GM12878 (cell line): Measurements from ENCODE around the gene CDC5L. TPM values are rescaled to one million over a fixed set of nuclear protein-coding genes. Genes with fewer than 3 reads are reported as not detected.

Experiments
- BHLHE40 ChIP-seq, 2 experiments: fragments of 450-650 bp in 1 of 2; IDR thresholded peaks; 2 replicates each; pipeline ENCODE4 v1.6.1; 2011 to 2017; ENCODE audit warnings: low read depth in 2 of 2, borderline replicate concordance in 1 of 2, improper control_type of control experiment in 1 of 2, low read length in 1 of 2, mild to moderate bottlenecking in 1 of 2
- CBFB ChIP-seq: IDR thresholded peaks from 2 replicates; pipeline ENCODE4 v1.6.1; 2016; ENCODE audit warnings: antibody characterized with exemption, low read depth
- EED ChIP-seq: sonication (generic); IDR thresholded peaks from 2 replicates; pipeline ENCODE4 v1.6.1; 2016; ENCODE audit warnings: antibody characterized with exemption, low read depth
- FOXM1 ChIP-seq: IDR thresholded peaks from 2 replicates; pipeline ENCODE4 v1.6.1; 2012; ENCODE audit warnings: low read depth, mild to moderate bottlenecking, inconsistent platforms, low read length, moderate library complexity
- IRF4 ChIP-seq: IDR thresholded peaks from 2 replicates; pipeline ENCODE4 v1.6.1; 2011; ENCODE audit warnings: low read depth, low read length
- MEF2B ChIP-seq: fragments of 450-650 bp; IDR thresholded peaks from 2 replicates; pipeline ENCODE4 v1.6.1; 2018; ENCODE audit warnings: mild to moderate bottlenecking, moderate library complexity; ENCODE audit not compliant: partially characterized antibody, poor library complexity, severe bottlenecking
- NFYA ChIP-seq: IDR thresholded peaks from 2 replicates; pipeline ENCODE4 v1.6.1; 2011; ENCODE audit warnings: low read depth, mild to moderate bottlenecking, low read length, improper control_type of control experiment, borderline replicate concordance
- ZNF384 ChIP-seq: IDR thresholded peaks from 2 replicates; pipeline ENCODE4 v1.6.1; 2012; ENCODE audit warnings: low read depth, mild to moderate bottlenecking, low read length, improper control_type of control experiment, borderline replicate concordance
- polyA plus RNA-seq, 11 experiments: library from polyadenylated mRNA; depleted of rRNA in 4 of 11; unstranded in 6 of 11; stranded (reverse) in 5 of 11; fragments of >200 nt; fragmentation: Nextera tagmentation in 4 of 11; fragmentation: Illumina TruSeq in 1 of 11; extraction: Ambion mirVana in 4 of 11; extraction: Trizol in 1 of 11; gene quantifications; 1 replicate in 1 of 11; 2 replicates in 10 of 11; pipeline versions ENCODE4 v1.2.1 to v1.2.3, GENCODE V29; 2011 to 2016; ENCODE audit warnings: inconsistent platforms in 2 of 11, missing spikeins in 2 of 11, low read depth in 1 of 11
- total RNA-seq, 4 experiments: library from RNA; depleted of rRNA in 3 of 4; stranded (reverse); fragments of >200 nt in 3 of 4; fragmentation: Illumina TruSeq in 1 of 4; extraction: Trizol in 1 of 4; gene quantifications; 2 replicates each; pipeline versions ENCODE4 v1.2.1 to v1.2.3, GENCODE V29; 2013 to 2021
- TF ChIP-seq, protein P1 (sequence below): IDR thresholded peaks from 2 replicates; pipeline ENCODE4 v1.6.1; 2012; ENCODE audit warnings: mild to moderate bottlenecking, low read depth, low read length
- TF ChIP-seq, protein P2 (sequence below): fragments of 450-650 bp; IDR thresholded peaks from 2 replicates; pipeline ENCODE4 v1.6.1; 2017; ENCODE audit warnings: borderline replicate concordance
- TF ChIP-seq, protein P3 (sequence below): fragments of 450-650 bp; IDR thresholded peaks from 2 replicates; pipeline ENCODE4 v1.6.1; 2016; ENCODE audit warnings: mild to moderate bottlenecking, moderate library complexity, borderline replicate concordance
- TF ChIP-seq, protein P4 (sequence below): fragments of 450-650 bp; IDR thresholded peaks from 2 replicates; pipeline ENCODE4 v1.6.1; 2017; ENCODE audit warnings: mild to moderate bottlenecking, moderate library complexity
- TF ChIP-seq, protein P5 (sequence below): IDR thresholded peaks from 2 replicates; pipeline ENCODE4 v1.6.1; 2012; ENCODE audit warnings: low read depth, low read length, improper control_type of control experiment

The CDC5L gene
- total and polyA plus RNA-seq, 10 of the 15 experiments (the other 5 are each of a cell fraction or from before 2014, with no cell fraction given): 13.2 to 29.4 (median 18.8) TPM

DNA sequence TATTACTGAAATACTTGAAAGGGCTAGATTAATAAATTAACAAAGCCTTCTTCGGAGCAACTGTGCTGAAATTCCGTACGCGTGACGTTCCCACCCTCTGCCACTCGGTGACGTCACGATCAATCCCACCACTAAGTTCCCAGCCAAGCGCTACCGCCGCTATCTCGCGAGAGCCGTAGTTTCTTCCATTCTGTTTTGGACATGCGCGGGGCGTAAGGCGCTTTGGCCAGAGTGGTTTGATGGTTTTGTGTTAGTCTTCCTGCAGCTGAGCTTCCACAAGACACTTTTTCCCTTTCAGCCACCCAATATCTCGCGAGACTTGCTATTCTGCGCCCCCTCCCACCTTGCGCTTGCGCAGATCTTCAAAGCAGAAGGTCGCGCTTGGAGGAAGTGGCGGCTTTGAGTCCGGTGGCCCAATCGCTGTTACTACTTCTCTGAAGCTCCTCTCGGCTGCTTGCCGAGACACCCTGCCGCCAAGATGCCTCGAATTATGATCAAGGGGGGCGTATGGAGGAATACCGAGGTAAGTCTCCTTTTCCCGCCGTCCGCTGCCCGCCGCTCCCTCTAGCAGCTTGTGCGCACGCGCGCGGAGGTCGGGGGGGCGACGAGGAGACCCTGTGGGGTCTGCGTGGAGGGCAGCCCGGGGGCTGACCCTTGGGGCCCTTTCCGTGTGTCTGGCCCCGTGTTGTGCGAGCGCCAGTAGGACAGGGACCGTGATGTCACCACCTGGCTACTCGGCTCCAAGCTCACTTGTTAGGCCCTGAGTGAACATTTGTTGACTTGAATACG lies at the start of gene CDC5L (continued):
- TF ChIP-seq, protein P1, sequence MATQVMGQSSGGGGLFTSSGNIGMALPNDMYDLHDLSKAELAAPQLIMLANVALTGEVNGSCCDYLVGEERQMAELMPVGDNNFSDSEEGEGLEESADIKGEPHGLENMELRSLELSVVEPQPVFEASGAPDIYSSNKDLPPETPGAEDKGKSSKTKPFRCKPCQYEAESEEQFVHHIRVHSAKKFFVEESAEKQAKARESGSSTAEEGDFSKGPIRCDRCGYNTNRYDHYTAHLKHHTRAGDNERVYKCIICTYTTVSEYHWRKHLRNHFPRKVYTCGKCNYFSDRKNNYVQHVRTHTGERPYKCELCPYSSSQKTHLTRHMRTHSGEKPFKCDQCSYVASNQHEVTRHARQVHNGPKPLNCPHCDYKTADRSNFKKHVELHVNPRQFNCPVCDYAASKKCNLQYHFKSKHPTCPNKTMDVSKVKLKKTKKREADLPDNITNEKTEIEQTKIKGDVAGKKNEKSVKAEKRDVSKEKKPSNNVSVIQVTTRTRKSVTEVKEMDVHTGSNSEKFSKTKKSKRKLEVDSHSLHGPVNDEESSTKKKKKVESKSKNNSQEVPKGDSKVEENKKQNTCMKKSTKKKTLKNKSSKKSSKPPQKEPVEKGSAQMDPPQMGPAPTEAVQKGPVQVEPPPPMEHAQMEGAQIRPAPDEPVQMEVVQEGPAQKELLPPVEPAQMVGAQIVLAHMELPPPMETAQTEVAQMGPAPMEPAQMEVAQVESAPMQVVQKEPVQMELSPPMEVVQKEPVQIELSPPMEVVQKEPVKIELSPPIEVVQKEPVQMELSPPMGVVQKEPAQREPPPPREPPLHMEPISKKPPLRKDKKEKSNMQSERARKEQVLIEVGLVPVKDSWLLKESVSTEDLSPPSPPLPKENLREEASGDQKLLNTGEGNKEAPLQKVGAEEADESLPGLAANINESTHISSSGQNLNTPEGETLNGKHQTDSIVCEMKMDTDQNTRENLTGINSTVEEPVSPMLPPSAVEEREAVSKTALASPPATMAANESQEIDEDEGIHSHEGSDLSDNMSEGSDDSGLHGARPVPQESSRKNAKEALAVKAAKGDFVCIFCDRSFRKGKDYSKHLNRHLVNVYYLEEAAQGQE: no peak
- TF ChIP-seq ZNF384: no peak
- TF ChIP-seq, protein P2, sequence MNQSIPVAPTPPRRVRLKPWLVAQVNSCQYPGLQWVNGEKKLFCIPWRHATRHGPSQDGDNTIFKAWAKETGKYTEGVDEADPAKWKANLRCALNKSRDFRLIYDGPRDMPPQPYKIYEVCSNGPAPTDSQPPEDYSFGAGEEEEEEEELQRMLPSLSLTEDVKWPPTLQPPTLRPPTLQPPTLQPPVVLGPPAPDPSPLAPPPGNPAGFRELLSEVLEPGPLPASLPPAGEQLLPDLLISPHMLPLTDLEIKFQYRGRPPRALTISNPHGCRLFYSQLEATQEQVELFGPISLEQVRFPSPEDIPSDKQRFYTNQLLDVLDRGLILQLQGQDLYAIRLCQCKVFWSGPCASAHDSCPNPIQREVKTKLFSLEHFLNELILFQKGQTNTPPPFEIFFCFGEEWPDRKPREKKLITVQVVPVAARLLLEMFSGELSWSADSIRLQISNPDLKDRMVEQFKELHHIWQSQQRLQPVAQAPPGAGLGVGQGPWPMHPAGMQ: peak; percentile 95
- TF ChIP-seq FOXM1: no peak
- TF ChIP-seq, protein P3, sequence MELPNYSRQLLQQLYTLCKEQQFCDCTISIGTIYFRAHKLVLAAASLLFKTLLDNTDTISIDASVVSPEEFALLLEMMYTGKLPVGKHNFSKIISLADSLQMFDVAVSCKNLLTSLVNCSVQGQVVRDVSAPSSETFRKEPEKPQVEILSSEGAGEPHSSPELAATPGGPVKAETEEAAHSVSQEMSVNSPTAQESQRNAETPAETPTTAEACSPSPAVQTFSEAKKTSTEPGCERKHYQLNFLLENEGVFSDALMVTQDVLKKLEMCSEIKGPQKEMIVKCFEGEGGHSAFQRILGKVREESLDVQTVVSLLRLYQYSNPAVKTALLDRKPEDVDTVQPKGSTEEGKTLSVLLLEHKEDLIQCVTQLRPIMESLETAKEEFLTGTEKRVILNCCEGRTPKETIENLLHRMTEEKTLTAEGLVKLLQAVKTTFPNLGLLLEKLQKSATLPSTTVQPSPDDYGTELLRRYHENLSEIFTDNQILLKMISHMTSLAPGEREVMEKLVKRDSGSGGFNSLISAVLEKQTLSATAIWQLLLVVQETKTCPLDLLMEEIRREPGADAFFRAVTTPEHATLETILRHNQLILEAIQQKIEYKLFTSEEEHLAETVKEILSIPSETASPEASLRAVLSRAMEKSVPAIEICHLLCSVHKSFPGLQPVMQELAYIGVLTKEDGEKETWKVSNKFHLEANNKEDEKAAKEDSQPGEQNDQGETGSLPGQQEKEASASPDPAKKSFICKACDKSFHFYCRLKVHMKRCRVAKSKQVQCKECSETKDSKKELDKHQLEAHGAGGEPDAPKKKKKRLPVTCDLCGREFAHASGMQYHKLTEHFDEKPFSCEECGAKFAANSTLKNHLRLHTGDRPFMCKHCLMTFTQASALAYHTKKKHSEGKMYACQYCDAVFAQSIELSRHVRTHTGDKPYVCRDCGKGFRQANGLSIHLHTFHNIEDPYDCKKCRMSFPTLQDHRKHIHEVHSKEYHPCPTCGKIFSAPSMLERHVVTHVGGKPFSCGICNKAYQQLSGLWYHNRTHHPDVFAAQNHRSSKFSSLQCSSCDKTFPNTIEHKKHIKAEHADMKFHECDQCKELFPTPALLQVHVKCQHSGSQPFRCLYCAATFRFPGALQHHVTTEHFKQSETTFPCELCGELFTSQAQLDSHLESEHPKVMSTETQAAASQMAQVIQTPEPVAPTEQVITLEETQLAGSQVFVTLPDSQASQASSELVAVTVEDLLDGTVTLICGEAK: peak; percentile 53; the same call in 1 of the 2 replicates
- TF ChIP-seq BHLHE40 (IDR thresholded peaks at IDR 0.05; ENCODE audit: borderline replicate concordance in 1 of 2, low read depth in 2 of 2, low read length in 1 of 2): peak; percentile 19 to 56; a peak in 2 of 4 replicates
- TF ChIP-seq CBFB: peak; percentile 99
- TF ChIP-seq IRF4: peak; percentile 66; the same call in 1 of the 2 replicates
- no peak for TF ChIP-seq NFYA
- TF ChIP-seq EED: no peak
- TF ChIP-seq, protein P4, sequence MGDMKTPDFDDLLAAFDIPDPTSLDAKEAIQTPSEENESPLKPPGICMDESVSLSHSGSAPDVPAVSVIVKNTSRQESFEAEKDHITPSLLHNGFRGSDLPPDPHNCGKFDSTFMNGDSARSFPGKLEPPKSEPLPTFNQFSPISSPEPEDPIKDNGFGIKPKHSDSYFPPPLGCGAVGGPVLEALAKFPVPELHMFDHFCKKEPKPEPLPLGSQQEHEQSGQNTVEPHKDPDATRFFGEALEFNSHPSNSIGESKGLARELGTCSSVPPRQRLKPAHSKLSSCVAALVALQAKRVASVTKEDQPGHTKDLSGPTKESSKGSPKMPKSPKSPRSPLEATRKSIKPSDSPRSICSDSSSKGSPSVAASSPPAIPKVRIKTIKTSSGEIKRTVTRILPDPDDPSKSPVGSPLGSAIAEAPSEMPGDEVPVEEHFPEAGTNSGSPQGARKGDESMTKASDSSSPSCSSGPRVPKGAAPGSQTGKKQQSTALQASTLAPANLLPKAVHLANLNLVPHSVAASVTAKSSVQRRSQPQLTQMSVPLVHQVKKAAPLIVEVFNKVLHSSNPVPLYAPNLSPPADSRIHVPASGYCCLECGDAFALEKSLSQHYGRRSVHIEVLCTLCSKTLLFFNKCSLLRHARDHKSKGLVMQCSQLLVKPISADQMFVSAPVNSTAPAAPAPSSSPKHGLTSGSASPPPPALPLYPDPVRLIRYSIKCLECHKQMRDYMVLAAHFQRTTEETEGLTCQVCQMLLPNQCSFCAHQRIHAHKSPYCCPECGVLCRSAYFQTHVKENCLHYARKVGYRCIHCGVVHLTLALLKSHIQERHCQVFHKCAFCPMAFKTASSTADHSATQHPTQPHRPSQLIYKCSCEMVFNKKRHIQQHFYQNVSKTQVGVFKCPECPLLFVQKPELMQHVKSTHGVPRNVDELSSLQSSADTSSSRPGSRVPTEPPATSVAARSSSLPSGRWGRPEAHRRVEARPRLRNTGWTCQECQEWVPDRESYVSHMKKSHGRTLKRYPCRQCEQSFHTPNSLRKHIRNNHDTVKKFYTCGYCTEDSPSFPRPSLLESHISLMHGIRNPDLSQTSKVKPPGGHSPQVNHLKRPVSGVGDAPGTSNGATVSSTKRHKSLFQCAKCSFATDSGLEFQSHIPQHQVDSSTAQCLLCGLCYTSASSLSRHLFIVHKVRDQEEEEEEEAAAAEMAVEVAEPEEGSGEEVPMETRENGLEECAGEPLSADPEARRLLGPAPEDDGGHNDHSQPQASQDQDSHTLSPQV: peak; percentile 52; the same call in 1 of the 2 replicates
- peak; percentile 24 for TF ChIP-seq MEF2B
- TF ChIP-seq, protein P5, sequence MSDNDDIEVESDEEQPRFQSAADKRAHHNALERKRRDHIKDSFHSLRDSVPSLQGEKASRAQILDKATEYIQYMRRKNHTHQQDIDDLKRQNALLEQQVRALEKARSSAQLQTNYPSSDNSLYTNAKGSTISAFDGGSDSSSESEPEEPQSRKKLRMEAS: no peak
